HFFc6 (cell line): ENCODE data around the gene PLXNA4. TPM values are rescaled to one million over a fixed set of nuclear protein-coding genes. Genes with fewer than 3 reads are reported as not detected.

Source experiments
- DNase-seq: peaks from one replicate; pipeline ENCODE4 v3.0.0-alpha.2; 2018
- H3K27ac Mint-ChIP-seq: 2 replicates; pipeline ENCODE4 v1.8.0; 2020; ENCODE audit warnings: mild to moderate bottlenecking, mixed read lengths
- H3K27me3 Mint-ChIP-seq: 2 replicates; pipeline ENCODE4 v1.8.0; 2021; ENCODE audit warnings: mild to moderate bottlenecking, moderate library complexity, mixed read lengths; ENCODE audit not compliant: insufficient read depth
- H3K36me3 Mint-ChIP-seq: 2 replicates; pipeline ENCODE4 v1.8.0; 2021; ENCODE audit warnings: low read depth, mixed read lengths
- H3K4me1 Mint-ChIP-seq: 2 replicates; pipeline ENCODE4 v1.8.0; 2020; ENCODE audit warnings: low read depth, mixed read lengths
- H3K4me3 Mint-ChIP-seq: 2 replicates; pipeline ENCODE4 v1.8.0; 2020; ENCODE audit warnings: mild to moderate bottlenecking, moderate library complexity, mixed read lengths
- H3K9me3 Mint-ChIP-seq: 2 replicates; pipeline ENCODE4 v1.8.0; 2020; ENCODE audit warnings: mild to moderate bottlenecking, mixed read lengths
- CTCF ChIP-seq: fragments of 200-600 bp; sonication (generic); IDR thresholded peaks from 2 replicates; pipeline ENCODE4 v1.5.0; 2021; ENCODE audit warnings: antibody characterized with exemption, mild to moderate bottlenecking
- total RNA-seq, 6 experiments: library from RNA; stranded (reverse); fragmentation: NEBNext Ultra II Directional; extraction: Animal tissue kit (Norgen Biotek cat#: 25700); gene quantifications; 2 replicates in 1 of 6; 3 replicates in 5 of 6; pipeline ENCODE4 v1.2.3, GENCODE V29; 2021

PLXNA4 gene
- total RNA-seq, 6 experiments from 2014 or later, result 0.02 to 0.14 (median 0.05) TPM; not detected in 2

- Mint-ChIP-seq H3K36me3 (no peaks in the 10 kb centered on the region), H3K9me3 (no peaks in the 10 kb centered on the region), H3K27ac (no peak overlapping the region), H3K4me3 (no peak overlapping the region), H3K27me3 (peaks cover 18% of the 10 kb centered on the region), H3K4me1 (no peaks in the 10 kb centered on the region)
- DNase-seq, result no peak
- TF ChIP-seq CTCF, result no peak
Observed at GRCh38 chr7:132368246-132368900, 207.9 kb downstream of the PLXNA4 start.

- no peak overlapping the region for H3K4me3 Mint-ChIP-seq
- H3K27me3 Mint-ChIP-seq, result peaks cover 21% of the 10 kb centered on the region
- no peak for DNase-seq
- no peak overlapping the region for H3K27ac Mint-ChIP-seq
- H3K36me3 Mint-ChIP-seq, result no peaks in the 10 kb centered on the region
- TF ChIP-seq CTCF, result no peak
- H3K4me1 Mint-ChIP-seq, result no peaks in the 10 kb centered on the region
- no peaks in the 10 kb centered on the region for H3K9me3 Mint-ChIP-seq
Observed at GRCh38 chr7:132367795-132368194, 208.5 kb downstream of the PLXNA4 start.

- Mint-ChIP-seq H3K4me1 (no peaks in the 10 kb centered on the region), H3K9me3 (no peaks in the 10 kb centered on the region), H3K4me3 (no peak overlapping the region), H3K36me3 (no peaks in the 10 kb centered on the region), H3K27ac (no peak overlapping the region), H3K27me3 (peaks cover 20% of the 10 kb centered on the region)
- TF ChIP-seq CTCF, result no peak
- no peak for DNase-seq
Observed at GRCh38 chr7:132367004-132367403, 209.3 kb downstream of the PLXNA4 start.

- Mint-ChIP-seq H3K4me3 (no peak overlapping the region), H3K27me3 (peaks cover 16% of the 10 kb centered on the region), H3K27ac (no peak overlapping the region), H3K36me3 (no peaks in the 10 kb centered on the region), H3K4me1 (no peaks in the 10 kb centered on the region), H3K9me3 (no peaks in the 10 kb centered on the region)
- no peak for DNase-seq
- no peak for TF ChIP-seq CTCF
Observed at GRCh38 chr7:132364226-132364625, 212.0 kb downstream of the PLXNA4 start.

- no peak overlapping the region for H3K27ac Mint-ChIP-seq
- no peak for TF ChIP-seq CTCF
- no peak overlapping the region for H3K4me3 Mint-ChIP-seq
- no peaks in the 10 kb centered on the region for H3K4me1 Mint-ChIP-seq
- H3K36me3 Mint-ChIP-seq, result no peaks in the 10 kb centered on the region
- H3K9me3 Mint-ChIP-seq, result no peaks in the 10 kb centered on the region
- DNase-seq, result no peak
- peaks cover 10% of the 10 kb centered on the region for H3K27me3 Mint-ChIP-seq
Observed at GRCh38 chr7:132362059-132362458, 214.2 kb downstream of the PLXNA4 start.

- Mint-ChIP-seq H3K4me3 (no peak overlapping the region), H3K27me3 (peaks cover 10% of the 10 kb centered on the region), H3K9me3 (no peaks in the 10 kb centered on the region)
Observed at GRCh38 chr7:132361146-132361545, 215.1 kb downstream of the PLXNA4 start.

More at GRCh38 chr7:132361146-132361545, 215.1 kb downstream of the PLXNA4 start:
- Mint-ChIP-seq H3K4me1 (no peaks in the 10 kb centered on the region), H3K27ac (no peak overlapping the region), H3K36me3 (no peaks in the 10 kb centered on the region)
- DNase-seq, result no peak
- no peak for TF ChIP-seq CTCF
